CD4-positive, alpha-beta T cell (primary cell): ENCODE measurements around the gene HTR1B. TPM values are rescaled to one million over a fixed set of nuclear protein-coding genes. Genes with fewer than 3 reads are reported as not detected.
A peak's percentile ranks its signal among the peaks of the same experiment; 100 is the strongest.

Experiments used
- ATAC-seq: fragments of 200-7000 bp; cut with Tn5 transposase; one replicate; pipeline ENCODE4 v1.10.0; 2022; ENCODE audit warnings: mild to moderate bottlenecking; ENCODE audit not compliant: poor library complexity
- CTCF ChIA-PET: fragments of 350-600 bp; sonication (Branson Sonifier 250); formaldehyde crosslinking; loops from one replicate; lab custom pipeline; 2021; ENCODE audit warnings: antibody characterized with exemption, inconsistent platforms; lab: Charles Lee
- POLR2A ChIA-PET: fragments of 350-600 bp; sonication (Branson Sonifier 250); formaldehyde crosslinking; loops from one replicate; lab custom pipeline; 2021; ENCODE audit warnings: antibody characterized with exemption, inconsistent platforms; lab: Charles Lee
- DNase-seq, 14 experiments: peaks; one replicate each; pipeline ENCODE4 v3.0.0-alpha.2; 2013 to 2020; ENCODE audit warnings: mixed read lengths in 2 of 14
- H3K27ac ChIP-seq, 2 donors: one replicate each; pipeline versions ENCODE4 v1.5.1 to v1.7.0; 2013; ENCODE audit warnings: low read length in 2 of 2, low read depth in 1 of 2, mild to moderate bottlenecking in 1 of 2
- H3K27me3 ChIP-seq, 2 experiments: 1 replicate in 1 of 2; 2 replicates in 1 of 2; pipeline versions ENCODE4 v1.6.1 to v1.7.0; 2013; ENCODE audit warnings: low read length in 2 of 2, control low read depth in 1 of 2, mild to moderate bottlenecking in 1 of 2, moderate library complexity in 1 of 2; ENCODE audit not compliant: insufficient read depth in 2 of 2, control insufficient read depth in 1 of 2
- H3K36me3 ChIP-seq: one replicate; pipeline ENCODE4 v1.6.1; 2013; ENCODE audit warnings: low read length, control low read depth; ENCODE audit not compliant: insufficient read depth
- H3K4me1 ChIP-seq: one replicate; pipeline ENCODE4 v1.6.1; 2013; ENCODE audit warnings: low read length, control low read depth; ENCODE audit not compliant: insufficient read depth
- H3K4me3 ChIP-seq: one replicate; pipeline ENCODE4 v1.5.1; 2013; ENCODE audit warnings: mild to moderate bottlenecking, low read length, moderate library complexity
- H3K9me3 ChIP-seq, 2 experiments: 1 replicate in 1 of 2; 2 replicates in 1 of 2; pipeline versions ENCODE4 v1.6.1 to v1.7.0; 2013; ENCODE audit warnings: low read length in 2 of 2, mild to moderate bottlenecking in 2 of 2, control low read depth in 1 of 2, moderate library complexity in 1 of 2; ENCODE audit not compliant: control insufficient read depth in 1 of 2, insufficient read depth in 1 of 2
- H3K27ac Mint-ChIP-seq: one replicate; pipeline ENCODE4 v1.8.0; 2020; ENCODE audit warnings: mixed read lengths
- H3K27me3 Mint-ChIP-seq: one replicate; pipeline ENCODE4 v1.8.0; 2021; ENCODE audit warnings: mixed read lengths
- H3K36me3 Mint-ChIP-seq: one replicate; pipeline ENCODE4 v1.8.0; 2021; ENCODE audit warnings: low read depth, mixed read lengths
- H3K4me1 Mint-ChIP-seq: one replicate; pipeline ENCODE4 v1.8.0; 2021; ENCODE audit warnings: low read depth, mixed read lengths
- H3K4me3 Mint-ChIP-seq: one replicate; pipeline ENCODE4 v1.8.0; 2020; ENCODE audit warnings: mild to moderate bottlenecking, mixed read lengths
- H3K9me3 Mint-ChIP-seq: one replicate; pipeline ENCODE4 v1.8.0; 2020; ENCODE audit warnings: mixed read lengths
- intact Hi-C, 2 experiments: fragments of 100-400 bp; cut with DNase I in 1 of 2; cut with micrococcal nuclease in 1 of 2; formaldehyde crosslinking; loops; one replicate each; pipeline versions ENCODE4 v1.15.1 to v1.9.0; 2023 to 2025; cut with DNase I, micrococcal nuclease
- polyA plus RNA-seq, 2 donors: library from polyadenylated mRNA; unstranded; fragments of 120-200 nt; gene quantifications; one replicate each; pipeline ENCODE4 v1.2.1, GENCODE V29; 2013
- total RNA-seq, 174 experiments: library from RNA in 2 of 174; stranded (reverse) in 2 of 174; gene quantifications; one replicate each; pipeline ENCODE4 v1.2.3 and lab custom pipeline; 2021 to 2026
- TF ChIP-seq, protein P1 (sequence below): fragments of 200-600 bp; IDR thresholded peaks from one replicate; pipeline ENCODE4 v1.8.0; 2022; ENCODE audit warnings: antibody characterized with exemption, mild to moderate bottlenecking

HTR1B gene, protein sequence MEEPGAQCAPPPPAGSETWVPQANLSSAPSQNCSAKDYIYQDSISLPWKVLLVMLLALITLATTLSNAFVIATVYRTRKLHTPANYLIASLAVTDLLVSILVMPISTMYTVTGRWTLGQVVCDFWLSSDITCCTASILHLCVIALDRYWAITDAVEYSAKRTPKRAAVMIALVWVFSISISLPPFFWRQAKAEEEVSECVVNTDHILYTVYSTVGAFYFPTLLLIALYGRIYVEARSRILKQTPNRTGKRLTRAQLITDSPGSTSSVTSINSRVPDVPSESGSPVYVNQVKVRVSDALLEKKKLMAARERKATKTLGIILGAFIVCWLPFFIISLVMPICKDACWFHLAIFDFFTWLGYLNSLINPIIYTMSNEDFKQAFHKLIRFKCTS
- total RNA-seq, result not detected
- not detected for polyA plus RNA-seq (2013, experiment 1 of 2)
- polyA plus RNA-seq (2013, experiment 2 of 2), result not detected
- 0 to 0.33 (median 0) reads per million in 172 experiments for total RNA-seq (lab: John Stamatoyannopoulos, UW)

DNA sequence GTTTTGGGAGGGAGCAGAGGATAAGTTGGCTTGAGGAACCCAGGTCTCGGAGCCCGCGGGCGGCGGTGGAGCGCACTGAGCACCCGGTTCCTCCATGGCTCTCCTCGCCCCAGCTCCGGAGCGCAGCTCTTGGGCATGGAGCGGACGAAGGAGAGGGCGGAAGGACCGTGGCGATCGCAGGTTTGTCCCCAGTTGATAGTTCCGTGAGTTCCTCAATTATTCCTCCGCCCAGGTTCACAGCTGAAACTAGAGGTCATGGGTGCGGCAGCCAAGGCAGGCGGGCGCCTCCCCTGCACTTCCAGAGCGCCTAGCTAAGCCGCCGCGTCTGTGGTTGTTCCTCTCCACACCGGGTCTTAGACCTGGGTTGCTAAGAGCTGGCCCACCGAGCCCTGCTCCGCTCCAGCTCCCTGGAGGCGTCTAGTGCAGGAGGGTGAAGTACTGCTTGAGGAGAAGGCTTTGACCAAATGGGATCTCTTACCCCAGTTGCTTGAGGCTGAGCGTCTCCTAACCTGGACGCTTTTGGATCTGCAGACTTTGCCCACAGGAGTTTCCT, at the start of gene HTR1B:
TSS of gene HTR1B (minus strand) at position 184 of the 553 bp plus-strand sequence. CDS start at position 96, 88 bp downstream.
- ATAC-seq, result no peak
- DNase-seq, result no peak
- Histone ChIP-seq H3K27me3 (peaks cover 52 to 56% of the 10 kb centered on the region in 2 experiments), H3K27ac (no peak within 1 kb of the TSS), H3K4me1 (peaks cover 27% of the 10 kb centered on the region), H3K36me3 (no peaks in the 10 kb centered on the region), H3K4me3 (no peak within 1 kb of the TSS), H3K9me3 (peaks cover 0 to 26% of the 10 kb centered on the region in 2 experiments)
- no peaks in the 10 kb centered on the region for H3K9me3 Mint-ChIP-seq
- CTCF ChIA-PET, result no interaction called here
- H3K27me3 Mint-ChIP-seq, result peaks cover 74% of the 10 kb centered on the region
- POLR2A ChIA-PET, result no interaction called here
- no peaks in the 10 kb centered on the region for H3K36me3 Mint-ChIP-seq
- peak within 1 kb of the TSS; percentile 43 for H3K4me3 Mint-ChIP-seq
- no peak within 1 kb of the TSS for H3K27ac Mint-ChIP-seq
- intact Hi-C loops, result loop anchor here in 1 of 2 experiments (10.0 kb wide), 1 partner anchor 1529 kb away; no protein-coding TSS in a partner anchor
- TF ChIP-seq, protein P1, sequence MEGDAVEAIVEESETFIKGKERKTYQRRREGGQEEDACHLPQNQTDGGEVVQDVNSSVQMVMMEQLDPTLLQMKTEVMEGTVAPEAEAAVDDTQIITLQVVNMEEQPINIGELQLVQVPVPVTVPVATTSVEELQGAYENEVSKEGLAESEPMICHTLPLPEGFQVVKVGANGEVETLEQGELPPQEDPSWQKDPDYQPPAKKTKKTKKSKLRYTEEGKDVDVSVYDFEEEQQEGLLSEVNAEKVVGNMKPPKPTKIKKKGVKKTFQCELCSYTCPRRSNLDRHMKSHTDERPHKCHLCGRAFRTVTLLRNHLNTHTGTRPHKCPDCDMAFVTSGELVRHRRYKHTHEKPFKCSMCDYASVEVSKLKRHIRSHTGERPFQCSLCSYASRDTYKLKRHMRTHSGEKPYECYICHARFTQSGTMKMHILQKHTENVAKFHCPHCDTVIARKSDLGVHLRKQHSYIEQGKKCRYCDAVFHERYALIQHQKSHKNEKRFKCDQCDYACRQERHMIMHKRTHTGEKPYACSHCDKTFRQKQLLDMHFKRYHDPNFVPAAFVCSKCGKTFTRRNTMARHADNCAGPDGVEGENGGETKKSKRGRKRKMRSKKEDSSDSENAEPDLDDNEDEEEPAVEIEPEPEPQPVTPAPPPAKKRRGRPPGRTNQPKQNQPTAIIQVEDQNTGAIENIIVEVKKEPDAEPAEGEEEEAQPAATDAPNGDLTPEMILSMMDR, result no peak
- H3K4me1 Mint-ChIP-seq, result peaks cover 15% of the 10 kb centered on the region

DNA sequence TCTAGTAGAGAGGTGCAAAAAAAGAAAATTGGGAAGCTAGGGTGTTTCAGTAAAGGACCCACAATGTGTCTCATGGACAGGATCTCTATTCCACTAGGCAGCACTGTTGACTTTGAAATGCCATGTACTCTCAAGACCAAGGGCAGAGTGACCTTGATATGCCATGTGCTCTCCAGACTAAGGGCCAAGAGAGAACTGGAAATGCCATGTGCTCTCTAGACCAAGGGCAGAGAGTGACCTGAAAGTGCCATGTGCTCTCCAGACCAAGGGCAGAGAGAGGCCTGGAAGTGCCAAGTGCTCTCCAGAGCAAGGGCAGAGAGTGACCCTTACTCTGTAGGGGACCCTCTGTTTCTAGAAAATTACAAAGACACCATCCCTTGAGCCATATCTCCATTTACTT, 49.3 kb upstream of the HTR1B start:
- peaks cover 35% of the 10 kb centered on the region for H3K9me3 Mint-ChIP-seq
- TF ChIP-seq, protein P1, result no peak
- intact Hi-C loops, result no loop called here
- no peaks in the 10 kb centered on the region for H3K36me3 Mint-ChIP-seq
- Histone ChIP-seq H3K9me3 (peaks cover 0 to 3% of the 10 kb centered on the region in 2 experiments), H3K4me3 (no peak overlapping the region), H3K36me3 (no peaks in the 10 kb centered on the region), H3K27me3 (no peaks in the 10 kb centered on the region), H3K27ac (no peak overlapping the region), H3K4me1 (no peaks in the 10 kb centered on the region)
- H3K4me1 Mint-ChIP-seq, result no peaks in the 10 kb centered on the region
- ChIA-PET CTCF (no interaction called here), POLR2A (no interaction called here)
- H3K27ac Mint-ChIP-seq, result no peak overlapping the region
- no peaks in the 10 kb centered on the region for H3K27me3 Mint-ChIP-seq
- DNase-seq (no peak), ATAC-seq (no peak)
- no peak overlapping the region for H3K4me3 Mint-ChIP-seq

DNA sequence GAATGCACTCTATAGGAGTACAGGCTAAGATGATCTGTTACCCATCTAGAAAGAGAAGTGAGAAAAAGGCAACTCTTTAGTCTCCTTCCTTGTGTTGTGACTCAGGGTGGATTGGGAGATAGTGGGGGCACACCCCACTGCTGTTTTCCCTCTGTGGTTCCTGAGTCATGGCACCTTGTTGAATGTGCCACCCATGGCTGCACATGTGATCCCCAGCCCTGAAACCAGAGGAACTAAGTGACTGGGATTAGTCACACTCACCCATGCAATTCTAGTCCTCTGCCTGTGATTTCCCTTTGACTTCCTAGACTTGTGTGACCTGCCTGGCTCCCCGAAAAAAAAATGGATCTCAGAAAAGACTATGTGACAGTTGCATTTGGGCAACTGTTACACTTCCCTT, 48.6 kb upstream of the HTR1B start:
- ChIA-PET POLR2A (no interaction called here), CTCF (no interaction called here)
- no peaks in the 10 kb centered on the region for H3K4me1 ChIP-seq
- H3K36me3 ChIP-seq, result no peaks in the 10 kb centered on the region
- ATAC-seq (no peak), DNase-seq (no peak)
- no peaks in the 10 kb centered on the region for H3K4me1 Mint-ChIP-seq
- TF ChIP-seq, protein P1, result no peak
- no peaks in the 10 kb centered on the region for H3K27me3 ChIP-seq
- no peaks in the 10 kb centered on the region for H3K27me3 Mint-ChIP-seq
- H3K27ac Mint-ChIP-seq, result no peak overlapping the region
- no peak overlapping the region for H3K4me3 ChIP-seq
- no peak overlapping the region for H3K4me3 Mint-ChIP-seq
- no peaks in the 10 kb centered on the region for H3K36me3 Mint-ChIP-seq
- H3K9me3 Mint-ChIP-seq, result peaks cover 35% of the 10 kb centered on the region
- H3K9me3 ChIP-seq, result peaks cover 0 to 3% of the 10 kb centered on the region in 2 experiments
- no peak overlapping the region for H3K27ac ChIP-seq
- intact Hi-C loops, result no loop called here
